ENCODE measurements around the gene TALDO1. TPM values are rescaled to one million over a fixed set of nuclear protein-coding genes. Genes with fewer than 3 reads are reported as not detected.
A peak's percentile ranks its signal among the peaks of the same experiment; 100 is the strongest.

The TALDO1 gene
- total and polyA plus RNA-seq, 4 donors: 72.5 to 181 (median 128) TPM

DNA sequence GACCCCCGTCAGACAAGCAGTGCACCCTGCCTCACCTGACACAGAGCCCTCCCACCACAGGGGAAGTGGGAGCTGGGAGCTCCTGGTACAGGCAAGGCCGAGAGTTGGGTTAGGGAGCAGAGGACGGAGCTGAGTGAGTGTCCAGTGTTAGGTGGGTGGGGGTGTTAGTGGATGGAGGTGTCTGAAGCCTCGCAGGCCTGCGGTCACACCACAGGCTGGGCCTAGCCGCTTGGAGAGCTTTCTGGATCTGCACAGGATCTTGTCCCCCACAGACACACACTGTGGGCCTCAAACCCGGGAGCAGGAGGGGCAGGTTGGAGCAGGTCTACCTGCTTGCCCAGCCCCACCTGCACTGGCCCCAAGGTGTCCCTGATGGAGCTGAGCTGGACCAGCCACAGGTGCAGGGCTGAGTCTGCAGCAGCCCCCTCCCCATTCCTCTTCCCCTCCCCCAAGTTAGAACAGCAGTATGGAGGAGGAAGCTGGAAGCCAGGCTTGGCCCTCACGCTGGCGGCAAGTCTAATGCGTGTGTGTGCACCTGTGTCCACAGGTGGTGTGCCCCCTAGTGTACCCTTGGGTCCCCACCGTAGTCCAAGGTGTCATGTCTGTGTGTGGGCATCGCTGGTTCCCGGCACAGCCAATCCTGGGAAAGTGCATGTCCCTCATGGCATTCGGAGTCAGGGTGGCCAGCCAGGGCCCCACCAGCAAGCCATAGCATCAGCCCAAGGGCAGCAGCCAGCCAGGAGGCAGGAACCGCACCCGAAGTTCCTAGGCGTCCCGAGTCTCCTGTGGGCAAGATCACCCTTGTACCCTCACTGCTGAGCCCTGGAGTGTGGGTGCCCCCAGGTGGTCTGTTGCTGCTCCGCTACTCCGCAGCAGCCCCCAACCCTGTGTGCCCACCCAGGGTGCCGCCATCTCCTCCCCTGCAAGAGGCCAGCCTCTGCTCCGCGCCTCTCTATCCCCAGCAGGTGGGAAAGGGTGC lies 32.0 kb downstream of the TALDO1 start:
- H3K27me3 ChIP-seq (ENCODE audit: control insufficient read depth in 4 of 4, insufficient read depth in 4 of 4, low read length in 3 of 4): no peaks in the 10 kb centered on the region
- TF ChIP-seq JUND (IDR thresholded peaks at IDR 0.05) (no peak), FOXA1 (IDR thresholded peaks at IDR 0.05) (no peak)
- H3K36me3 ChIP-seq (ENCODE audit: control insufficient read depth in 4 of 4, insufficient read depth in 3 of 4, low read depth in 1 of 4, low read length in 3 of 4): peaks cover 0 to 5% (median 0%) of the 10 kb centered on the region in 4 donors
- H3K9me3 ChIP-seq (ENCODE audit: control insufficient read depth in 4 of 4, low read length in 3 of 4): no peaks in the 10 kb centered on the region
- no peak overlapping the region for H3K27ac ChIP-seq (ENCODE audit: low read depth in 1 of 2, low read length in 2 of 2)
- no peak for DNase-seq (ENCODE audit: low spot score)
- H3K9ac ChIP-seq (ENCODE audit: low read depth in 1 of 2, low read length in 2 of 2): no peak overlapping the region
- peaks cover 13 to 37% (median 21%) of the 10 kb centered on the region in 4 donors for H3K4me1 ChIP-seq (ENCODE audit: control insufficient read depth in 4 of 4, insufficient read depth in 4 of 4, low read length in 3 of 4)
- H3K4me3 ChIP-seq (ENCODE audit: low read depth in 1 of 3, low read length in 3 of 3): peak overlapping the region in 1 of 3 donors; percentile 95
- 92% methylated on average over 23 of the region's 23 CpGs for WGBS

DNA sequence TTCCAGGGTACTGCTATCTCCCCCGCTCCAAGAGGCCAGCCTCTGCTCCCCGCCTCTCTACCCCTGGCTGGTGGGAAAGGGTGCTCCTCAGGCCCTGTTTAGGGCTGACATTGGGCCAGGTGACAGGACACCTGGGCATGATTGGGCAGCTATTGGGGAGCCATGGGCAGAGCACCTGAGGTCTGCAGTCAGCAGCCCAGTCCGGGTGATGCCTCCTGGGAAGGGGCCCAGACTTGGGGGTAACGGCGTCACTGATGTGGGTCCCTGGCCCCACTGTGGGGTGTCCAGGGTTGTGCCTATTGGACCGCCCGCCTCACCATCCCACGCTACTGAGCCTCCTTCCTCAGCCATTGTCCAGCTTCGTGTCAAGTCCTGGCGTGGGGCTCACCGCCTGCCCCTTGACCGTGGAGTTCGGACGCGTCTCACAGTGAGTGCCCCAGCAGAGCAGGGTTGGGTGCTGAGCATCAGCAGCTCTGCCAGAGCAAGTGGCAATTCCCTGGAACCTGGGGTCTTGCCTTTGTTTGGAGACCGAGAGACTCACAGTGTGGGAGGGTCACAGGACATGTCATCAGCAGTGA lies 32.8 kb downstream of the TALDO1 start:
- no peak overlapping the region for H3K27ac ChIP-seq (ENCODE audit: low read depth in 1 of 2, low read length in 2 of 2)
- 97% methylated on average over 16 of the region's 16 CpGs for WGBS
- no peaks in the 10 kb centered on the region for H3K27me3 ChIP-seq (ENCODE audit: control insufficient read depth in 4 of 4, insufficient read depth in 4 of 4, low read length in 3 of 4)
- no peak overlapping the region for H3K4me3 ChIP-seq (ENCODE audit: low read depth in 1 of 3, low read length in 3 of 3)
- H3K4me1 ChIP-seq (ENCODE audit: control insufficient read depth in 4 of 4, insufficient read depth in 4 of 4, low read length in 3 of 4): peaks cover 13 to 37% (median 21%) of the 10 kb centered on the region in 4 donors
- TF ChIP-seq NR2F2 (IDR thresholded peaks at IDR 0.05) (no peak), YY1 (IDR thresholded peaks at IDR 0.05) (no peak)
- TF ChIP-seq, protein P1, sequence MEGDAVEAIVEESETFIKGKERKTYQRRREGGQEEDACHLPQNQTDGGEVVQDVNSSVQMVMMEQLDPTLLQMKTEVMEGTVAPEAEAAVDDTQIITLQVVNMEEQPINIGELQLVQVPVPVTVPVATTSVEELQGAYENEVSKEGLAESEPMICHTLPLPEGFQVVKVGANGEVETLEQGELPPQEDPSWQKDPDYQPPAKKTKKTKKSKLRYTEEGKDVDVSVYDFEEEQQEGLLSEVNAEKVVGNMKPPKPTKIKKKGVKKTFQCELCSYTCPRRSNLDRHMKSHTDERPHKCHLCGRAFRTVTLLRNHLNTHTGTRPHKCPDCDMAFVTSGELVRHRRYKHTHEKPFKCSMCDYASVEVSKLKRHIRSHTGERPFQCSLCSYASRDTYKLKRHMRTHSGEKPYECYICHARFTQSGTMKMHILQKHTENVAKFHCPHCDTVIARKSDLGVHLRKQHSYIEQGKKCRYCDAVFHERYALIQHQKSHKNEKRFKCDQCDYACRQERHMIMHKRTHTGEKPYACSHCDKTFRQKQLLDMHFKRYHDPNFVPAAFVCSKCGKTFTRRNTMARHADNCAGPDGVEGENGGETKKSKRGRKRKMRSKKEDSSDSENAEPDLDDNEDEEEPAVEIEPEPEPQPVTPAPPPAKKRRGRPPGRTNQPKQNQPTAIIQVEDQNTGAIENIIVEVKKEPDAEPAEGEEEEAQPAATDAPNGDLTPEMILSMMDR (IDR thresholded peaks at IDR 0.05; ENCODE audit: low read depth, low read length, missing input control): no peak
- TF ChIP-seq, protein P2, sequence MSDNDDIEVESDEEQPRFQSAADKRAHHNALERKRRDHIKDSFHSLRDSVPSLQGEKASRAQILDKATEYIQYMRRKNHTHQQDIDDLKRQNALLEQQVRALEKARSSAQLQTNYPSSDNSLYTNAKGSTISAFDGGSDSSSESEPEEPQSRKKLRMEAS (IDR thresholded peaks at IDR 0.05): no peak
- DNase-seq (ENCODE audit: low spot score): no peak
- peaks cover 0 to 6% (median 0%) of the 10 kb centered on the region in 4 donors for H3K36me3 ChIP-seq (ENCODE audit: control insufficient read depth in 4 of 4, insufficient read depth in 3 of 4, low read depth in 1 of 4, low read length in 3 of 4)
- H3K9me3 ChIP-seq (ENCODE audit: control insufficient read depth in 4 of 4, low read length in 3 of 4): no peaks in the 10 kb centered on the region
- H3K9ac ChIP-seq (ENCODE audit: low read depth in 1 of 2, low read length in 2 of 2): no peak overlapping the region

DNA sequence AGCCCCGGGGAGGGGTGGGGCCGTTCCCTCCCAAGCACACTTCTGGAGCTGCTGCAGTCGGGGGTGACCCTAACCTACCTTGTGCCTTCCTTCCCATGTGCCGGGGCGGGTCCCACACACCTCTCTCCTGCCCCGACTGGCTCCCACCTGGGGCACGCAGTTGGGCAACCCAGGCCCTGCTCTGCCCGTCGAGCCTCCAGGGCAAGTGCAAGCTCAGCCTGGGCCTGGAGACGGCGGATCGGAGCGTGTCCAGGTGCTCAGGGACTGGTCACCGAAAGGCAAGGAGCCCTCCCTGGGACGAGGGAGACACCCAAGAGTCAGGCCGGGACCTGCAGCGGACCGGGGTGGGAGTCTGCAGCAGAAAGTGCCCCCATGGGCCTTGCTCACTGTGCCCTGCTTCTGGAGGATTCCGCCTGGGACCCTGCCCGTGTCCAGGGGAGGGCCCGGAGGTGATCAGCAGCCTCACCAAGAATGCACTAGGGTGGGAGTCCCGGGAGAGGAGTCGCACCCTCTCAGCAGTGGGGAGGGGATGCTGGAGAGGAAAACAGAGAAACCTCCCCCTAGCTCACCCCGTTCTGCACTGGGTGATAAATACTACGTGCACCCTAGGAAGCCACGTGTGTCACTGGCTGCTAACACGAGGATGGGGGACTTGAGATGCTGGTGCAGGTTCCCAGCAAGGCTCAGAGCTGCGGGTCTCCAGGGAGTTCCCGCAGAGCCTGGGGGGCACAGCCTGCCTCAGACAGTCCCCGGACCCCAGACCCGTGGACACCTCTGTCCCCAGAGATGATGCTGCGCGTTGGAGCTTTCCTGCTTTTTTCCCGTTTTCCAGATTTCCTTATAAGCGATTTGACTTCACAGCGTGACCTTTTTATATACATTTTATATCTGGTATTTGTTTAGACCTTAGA lies 35.3 kb downstream of the TALDO1 start:
- Histone ChIP-seq H3K36me3 (ENCODE audit: control insufficient read depth in 4 of 4, insufficient read depth in 3 of 4, low read depth in 1 of 4, low read length in 3 of 4) (peaks cover 0 to 6% (median 2%) of the 10 kb centered on the region in 4 donors), H3K27ac (ENCODE audit: low read depth in 1 of 2, low read length in 2 of 2) (no peak overlapping the region), H3K27me3 (ENCODE audit: control insufficient read depth in 4 of 4, insufficient read depth in 4 of 4, low read length in 3 of 4) (no peaks in the 10 kb centered on the region), H3K9ac (ENCODE audit: low read depth in 1 of 2, low read length in 2 of 2) (no peak overlapping the region), H3K9me3 (ENCODE audit: control insufficient read depth in 4 of 4, low read length in 3 of 4) (no peaks in the 10 kb centered on the region), H3K4me1 (ENCODE audit: control insufficient read depth in 4 of 4, insufficient read depth in 4 of 4, low read length in 3 of 4) (peaks cover 7 to 21% (median 13%) of the 10 kb centered on the region in 4 donors), H3K4me3 (ENCODE audit: low read depth in 1 of 3, low read length in 3 of 3) (no peak overlapping the region)
- DNase-seq (ENCODE audit: low spot score): no peak
- 77% methylated on average over 36 of the region's 36 CpGs for WGBS
- TF ChIP-seq, protein P1 (IDR thresholded peaks at IDR 0.05; ENCODE audit: low read depth, low read length, missing input control): no peak
- TF ChIP-seq, protein P3, sequence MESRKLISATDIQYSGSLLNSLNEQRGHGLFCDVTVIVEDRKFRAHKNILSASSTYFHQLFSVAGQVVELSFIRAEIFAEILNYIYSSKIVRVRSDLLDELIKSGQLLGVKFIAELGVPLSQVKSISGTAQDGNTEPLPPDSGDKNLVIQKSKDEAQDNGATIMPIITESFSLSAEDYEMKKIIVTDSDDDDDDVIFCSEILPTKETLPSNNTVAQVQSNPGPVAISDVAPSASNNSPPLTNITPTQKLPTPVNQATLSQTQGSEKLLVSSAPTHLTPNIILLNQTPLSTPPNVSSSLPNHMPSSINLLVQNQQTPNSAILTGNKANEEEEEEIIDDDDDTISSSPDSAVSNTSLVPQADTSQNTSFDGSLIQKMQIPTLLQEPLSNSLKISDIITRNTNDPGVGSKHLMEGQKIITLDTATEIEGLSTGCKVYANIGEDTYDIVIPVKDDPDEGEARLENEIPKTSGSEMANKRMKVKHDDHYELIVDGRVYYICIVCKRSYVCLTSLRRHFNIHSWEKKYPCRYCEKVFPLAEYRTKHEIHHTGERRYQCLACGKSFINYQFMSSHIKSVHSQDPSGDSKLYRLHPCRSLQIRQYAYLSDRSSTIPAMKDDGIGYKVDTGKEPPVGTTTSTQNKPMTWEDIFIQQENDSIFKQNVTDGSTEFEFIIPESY (IDR thresholded peaks at IDR 0.05): no peak
- no peak for TF ChIP-seq EGR1 (IDR thresholded peaks at IDR 0.05; ENCODE audit: low read depth in 2 of 2)
